SK-N-SH treated with all-trans-retinoic acid at 6 μM for 48 hours (cell line): ENCODE measurements around the gene SLC12A8.
A peak's percentile ranks its signal among the peaks of the same experiment; 100 is the strongest.

Experiments
- ATAC-seq: fragments of 200-7000 bp; cut with Tn5 transposase; 3 replicates; pipeline ENCODE4 v1.9.1; 2020; ENCODE audit warnings: mild to moderate bottlenecking, moderate library complexity
- ARNTL ChIP-seq: fragments of 450-650 bp; formaldehyde crosslinking; IDR thresholded peaks from 2 replicates; pipeline ENCODE4 v1.5.0; 2020; ENCODE audit warnings: low read depth, mild to moderate bottlenecking, moderate library complexity, borderline replicate concordance
- BACH2 ChIP-seq: fragments of 250-450 bp; sonication (Bioruptor Pico); IDR thresholded peaks from 2 replicates; pipeline ENCODE4 v1.9.0; 2021; ENCODE audit warnings: mild to moderate bottlenecking, borderline replicate concordance
- CREB5 ChIP-seq: fragments of 250-450 bp; sonication (Bioruptor Pico); IDR thresholded peaks from 2 replicates; pipeline ENCODE4 v1.5.1; 2020; ENCODE audit warnings: low read depth, mild to moderate bottlenecking, moderate library complexity
- CSDC2 ChIP-seq: fragments of 250-450 bp; sonication (Bioruptor Pico); IDR thresholded peaks from 2 replicates; pipeline ENCODE4 v1.5.0; 2020; ENCODE audit warnings: mild to moderate bottlenecking, moderate library complexity
- CSRNP3 ChIP-seq: fragments of 250-450 bp; sonication (Bioruptor Pico); IDR thresholded peaks from 2 replicates; pipeline ENCODE4 v1.5.1; 2021; ENCODE audit warnings: mild to moderate bottlenecking, moderate library complexity
- GLIS3 ChIP-seq: fragments of 250-450 bp; sonication (Bioruptor Pico); IDR thresholded peaks from 2 replicates; pipeline ENCODE4 v1.5.0; 2020; ENCODE audit warnings: mild to moderate bottlenecking, moderate library complexity
- ISL1 ChIP-seq: fragments of 250-450 bp; sonication (Bioruptor Pico); IDR thresholded peaks from 2 replicates; pipeline ENCODE4 v2.1.2; 2022; ENCODE audit warnings: mild to moderate bottlenecking, moderate library complexity
- OSR1 ChIP-seq: fragments of 250-450 bp; sonication (Bioruptor Pico); IDR thresholded peaks from 2 replicates; pipeline ENCODE4 v1.8.0; 2022; ENCODE audit warnings: moderate library complexity, mild to moderate bottlenecking, inconsistent platforms
- PATZ1 ChIP-seq: fragments of 250-450 bp; sonication (Bioruptor Pico); IDR thresholded peaks from 2 replicates; pipeline ENCODE4 v1.8.0; 2020; ENCODE audit warnings: mild to moderate bottlenecking, moderate library complexity, borderline replicate concordance
- POU6F1 ChIP-seq: fragments of 250-450 bp; sonication (Bioruptor Pico); IDR thresholded peaks from 2 replicates; pipeline ENCODE4 v1.8.0; 2021; ENCODE audit warnings: low read depth, mild to moderate bottlenecking, moderate library complexity, borderline replicate concordance
- PPARA ChIP-seq: fragments of 250-450 bp; sonication (Bioruptor Pico); IDR thresholded peaks from 2 replicates; pipeline ENCODE4 v1.5.0; 2020; ENCODE audit warnings: mild to moderate bottlenecking, borderline replicate concordance
- RARB ChIP-seq: fragments of 250-450 bp; sonication (Bioruptor Pico); IDR thresholded peaks from 2 replicates; pipeline ENCODE4 v1.8.0; 2021; ENCODE audit warnings: mild to moderate bottlenecking, moderate library complexity
- SNAI2 ChIP-seq: fragments of 250-450 bp; sonication (Bioruptor Pico); IDR thresholded peaks from 2 replicates; pipeline ENCODE4 v1.5.0; 2020; ENCODE audit warnings: mild to moderate bottlenecking, moderate library complexity
- TOX ChIP-seq: fragments of 250-450 bp; sonication (Bioruptor Pico); IDR thresholded peaks from 2 replicates; pipeline ENCODE4 v1.8.0; 2021; ENCODE audit warnings: mild to moderate bottlenecking, moderate library complexity, borderline replicate concordance
- TSHZ2 ChIP-seq: fragments of 250-450 bp; sonication (Bioruptor Pico); IDR thresholded peaks from 2 replicates; pipeline ENCODE4 v1.5.0; 2020; ENCODE audit warnings: mild to moderate bottlenecking, moderate library complexity
- ZC3H10 ChIP-seq: fragments of 250-450 bp; sonication (Bioruptor Pico); IDR thresholded peaks from 2 replicates; pipeline ENCODE4 v1.5.1; 2021; ENCODE audit warnings: mild to moderate bottlenecking, moderate library complexity
- ZFP3 ChIP-seq: fragments of 250-450 bp; sonication (Bioruptor Pico); IDR thresholded peaks from 2 replicates; pipeline ENCODE4 v1.5.0; 2020; ENCODE audit warnings: mild to moderate bottlenecking, moderate library complexity
- ZNF565 ChIP-seq: fragments of 450-650 bp; formaldehyde crosslinking; conservative IDR thresholded peaks from 2 replicates; pipeline ENCODE4 v1.5.0; 2020; ENCODE audit warnings: low read depth, mild to moderate bottlenecking, moderate library complexity
- ZNF70 ChIP-seq: fragments of 450-650 bp; formaldehyde crosslinking; IDR thresholded peaks from 2 replicates; pipeline ENCODE4 v1.5.0; 2020; ENCODE audit warnings: mild to moderate bottlenecking, moderate library complexity
- ZNF8 ChIP-seq: fragments of 450-650 bp; formaldehyde crosslinking; IDR thresholded peaks from 2 replicates; pipeline ENCODE4 v1.5.0; 2020; ENCODE audit warnings: mild to moderate bottlenecking, moderate library complexity

The SLC12A8 gene

GRCh38 chr3:125172346-125172745, 40.2 kb downstream of the SLC12A8 start:
- ATAC-seq: no peak

GRCh38 chr3:125168711-125169393, 43.7 kb downstream of the SLC12A8 start:
- TF ChIP-seq ARNTL (CRISPR knock-in tag) (no peak), PPARA (CRISPR knock-in tag) (no peak), TSHZ2 (CRISPR knock-in tag) (no peak), CREB5 (CRISPR knock-in tag) (no peak), TOX (CRISPR knock-in tag) (no peak), ZNF70 (CRISPR knock-in tag) (no peak), ISL1 (CRISPR knock-in tag) (no peak)
- peak; percentile 64 for ATAC-seq

More at GRCh38 chr3:125172346-125172745, 40.2 kb downstream of the SLC12A8 start:
- TF ChIP-seq TSHZ2 (CRISPR knock-in tag): no peak
- TF ChIP-seq ZNF70 (CRISPR knock-in tag): no peak
- TF ChIP-seq OSR1 (CRISPR knock-in tag): no peak
- no peak for TF ChIP-seq CSRNP3
- no peak for TF ChIP-seq BACH2
- TF ChIP-seq ZFP3 (CRISPR knock-in tag): no peak
- TF ChIP-seq GLIS3 (CRISPR knock-in tag): no peak
- no peak for TF ChIP-seq RARB
- TF ChIP-seq ZC3H10 (CRISPR knock-in tag): no peak
- TF ChIP-seq CSDC2 (CRISPR knock-in tag): no peak
- no peak for TF ChIP-seq SNAI2 (CRISPR knock-in tag)
- TF ChIP-seq POU6F1 (CRISPR knock-in tag): no peak
- TF ChIP-seq ZNF8 (CRISPR knock-in tag): no peak

GRCh38 chr3:125166599-125167136, 45.9 kb downstream of the SLC12A8 start:
- ATAC-seq: no peak
- TF ChIP-seq ZNF565 (CRISPR knock-in tag) (no peak), PATZ1 (CRISPR knock-in tag) (no peak), CSRNP3 (no peak), ZNF70 (CRISPR knock-in tag) (no peak)
